Measurements from ENCODE around the gene MEGF11. TPM values are rescaled to one million over a fixed set of nuclear protein-coding genes. Genes with fewer than 3 reads are reported as not detected.
"Not testable (repeated sequence)": the region's sequence is repeated elsewhere in the genome, so short reads cannot be mapped to it uniquely, and the experiment has no call there.

The MEGF11 gene
- total RNA-seq, 4 donors from 2014 or later = 2.4 to 8.5 (median 4.3) TPM

DNA sequence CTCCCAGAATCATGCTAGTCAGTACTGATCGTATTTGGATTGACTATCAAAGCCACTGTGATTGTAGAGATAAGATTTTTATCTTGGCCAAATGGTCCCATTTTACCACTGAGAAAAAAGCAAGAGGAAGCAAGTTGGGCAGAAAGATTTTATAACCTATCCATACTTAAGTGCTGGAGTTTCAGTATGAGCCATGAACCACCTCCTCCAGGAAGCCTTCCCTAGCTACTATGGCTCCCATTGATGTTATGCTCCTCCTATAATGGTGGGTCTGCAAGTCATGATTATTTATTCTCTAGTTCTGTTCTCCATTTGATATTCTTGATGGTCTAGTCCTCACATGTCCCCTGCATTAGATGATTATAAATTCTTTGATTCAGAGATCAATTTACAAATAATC, 6.6 kb downstream of the MEGF11 start:
- WGBS = 53% methylated on average over 1 of the region's 1 CpG
- Histone ChIP-seq H3K9me3 (no peaks in the 10 kb centered on the region), H3K27me3 (peaks cover 39% of the 10 kb centered on the region)

DNA sequence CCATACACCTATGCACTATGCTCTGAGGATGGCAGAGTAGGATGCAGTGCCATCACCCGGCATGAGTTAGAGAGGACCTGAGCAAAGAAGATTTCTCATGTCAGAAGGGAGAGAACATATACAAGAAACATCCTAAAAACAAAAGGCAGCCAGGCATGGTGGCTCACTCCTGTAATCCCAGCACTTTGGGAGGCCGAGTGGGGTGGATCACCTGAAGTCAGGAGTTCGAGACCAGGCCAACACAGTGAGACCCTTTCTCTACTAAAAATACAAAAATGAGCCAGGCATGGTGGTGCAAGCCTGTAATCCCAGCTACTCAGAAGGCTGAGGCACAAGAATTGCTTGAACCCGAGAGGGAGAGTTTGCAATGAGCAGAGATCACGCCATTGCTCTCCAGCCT, 7.7 kb downstream of the MEGF11 start:
- not testable (repeated sequence) for H3K4me1 ChIP-seq; H3K9me3 ChIP-seq; DNase-seq (ENCODE audit: low spot score in 2 of 2); H3K4me3 ChIP-seq; H3K27ac ChIP-seq; H3K36me3 ChIP-seq
- H3K27me3 ChIP-seq = peaks cover 34% of the 10 kb centered on the region
- 77% methylated on average over 5 of the region's 5 CpGs for WGBS

More for the DNA sequence above, 6.6 kb downstream of the MEGF11 start:
- H3K4me1 ChIP-seq = peaks cover 4% of the 10 kb centered on the region
- H3K36me3 ChIP-seq = no peaks in the 10 kb centered on the region
- no peak for DNase-seq (ENCODE audit: low spot score in 2 of 2)
- no peak overlapping the region for H3K4me3 ChIP-seq
- no peak for TF ChIP-seq POLR2AphosphoS5 (IDR thresholded peaks at IDR 0.05)
- no peak for TF ChIP-seq POLR2A (IDR thresholded peaks at IDR 0.05)
- TF ChIP-seq EP300 (IDR thresholded peaks at IDR 0.05) = no peak
- TF ChIP-seq, protein P1, sequence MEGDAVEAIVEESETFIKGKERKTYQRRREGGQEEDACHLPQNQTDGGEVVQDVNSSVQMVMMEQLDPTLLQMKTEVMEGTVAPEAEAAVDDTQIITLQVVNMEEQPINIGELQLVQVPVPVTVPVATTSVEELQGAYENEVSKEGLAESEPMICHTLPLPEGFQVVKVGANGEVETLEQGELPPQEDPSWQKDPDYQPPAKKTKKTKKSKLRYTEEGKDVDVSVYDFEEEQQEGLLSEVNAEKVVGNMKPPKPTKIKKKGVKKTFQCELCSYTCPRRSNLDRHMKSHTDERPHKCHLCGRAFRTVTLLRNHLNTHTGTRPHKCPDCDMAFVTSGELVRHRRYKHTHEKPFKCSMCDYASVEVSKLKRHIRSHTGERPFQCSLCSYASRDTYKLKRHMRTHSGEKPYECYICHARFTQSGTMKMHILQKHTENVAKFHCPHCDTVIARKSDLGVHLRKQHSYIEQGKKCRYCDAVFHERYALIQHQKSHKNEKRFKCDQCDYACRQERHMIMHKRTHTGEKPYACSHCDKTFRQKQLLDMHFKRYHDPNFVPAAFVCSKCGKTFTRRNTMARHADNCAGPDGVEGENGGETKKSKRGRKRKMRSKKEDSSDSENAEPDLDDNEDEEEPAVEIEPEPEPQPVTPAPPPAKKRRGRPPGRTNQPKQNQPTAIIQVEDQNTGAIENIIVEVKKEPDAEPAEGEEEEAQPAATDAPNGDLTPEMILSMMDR (IDR thresholded peaks at IDR 0.05) = no peak
- H3K27ac ChIP-seq = no peak overlapping the region

DNA sequence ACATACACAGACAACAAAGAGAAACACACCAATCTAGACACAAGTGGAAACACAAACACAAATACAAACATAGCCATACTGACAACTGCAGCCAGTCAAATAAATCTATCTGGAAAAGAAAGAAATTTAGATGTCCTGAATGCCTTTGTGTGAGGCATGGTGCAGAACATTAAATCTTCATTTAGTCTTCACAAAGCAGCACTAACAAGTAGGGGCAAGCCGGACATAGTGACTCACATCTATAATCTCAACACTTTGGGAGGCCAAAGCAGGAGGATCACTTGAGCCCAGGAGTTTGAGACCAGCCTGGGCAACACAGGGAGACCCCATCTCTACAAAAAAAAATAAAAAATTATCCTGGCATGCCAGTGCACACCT, 11.7 kb downstream of the MEGF11 start:
- Histone ChIP-seq H3K4me1 (no peaks in the 10 kb centered on the region), H3K36me3 (no peaks in the 10 kb centered on the region), H3K9me3 (no peaks in the 10 kb centered on the region), H3K27me3 (peaks cover 22% of the 10 kb centered on the region), H3K4me3 (no peak overlapping the region), H3K27ac (no peak overlapping the region)
- no peak for DNase-seq (ENCODE audit: low spot score in 2 of 2)
- TF ChIP-seq, protein P1 (IDR thresholded peaks at IDR 0.05) = no peak
- TF ChIP-seq POLR2AphosphoS5 (IDR thresholded peaks at IDR 0.05) (no peak), EP300 (IDR thresholded peaks at IDR 0.05) (no peak), POLR2A (IDR thresholded peaks at IDR 0.05) (no peak)
- WGBS = 43% methylated on average over 1 of the region's 1 CpG

DNA sequence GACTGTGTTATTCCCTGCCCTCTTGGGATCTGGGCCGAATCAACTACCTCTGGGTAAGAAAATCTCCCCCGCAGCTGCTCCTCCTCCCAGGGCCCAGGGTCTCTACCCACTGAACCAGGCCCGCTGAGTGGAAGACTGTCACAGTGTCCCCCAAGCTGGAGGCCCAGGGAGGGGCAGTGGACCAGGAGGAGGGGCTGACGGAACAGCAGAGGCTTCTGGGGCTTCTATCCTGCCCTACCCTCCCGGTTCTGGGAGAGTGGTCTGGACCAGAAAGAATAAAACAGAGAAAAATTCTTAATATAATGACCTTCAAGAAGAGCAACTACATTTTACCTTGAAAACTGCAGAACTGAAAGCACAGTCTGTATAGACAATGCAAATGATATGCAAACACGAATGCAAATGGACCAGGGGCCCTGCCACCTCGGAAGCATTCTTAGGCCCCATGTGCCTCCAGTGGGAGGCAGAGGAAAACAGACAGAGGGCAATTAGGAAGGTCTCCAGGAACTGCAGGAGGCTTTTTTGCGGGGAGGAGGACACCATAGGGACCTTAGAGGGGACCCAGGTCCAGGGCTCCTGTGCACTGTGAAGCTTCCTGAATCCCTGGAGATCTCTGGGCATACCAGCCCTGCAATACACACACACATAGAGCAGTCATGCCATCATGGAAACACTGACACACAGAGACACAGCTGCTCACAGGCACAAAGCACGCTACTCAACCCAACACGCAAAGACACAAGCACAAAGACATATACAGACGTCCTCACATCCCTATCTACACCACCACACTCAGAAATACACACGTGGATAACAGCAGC, 12.3 kb downstream of the MEGF11 start:
- Histone ChIP-seq H3K4me1 (no peaks in the 10 kb centered on the region), H3K27me3 (peaks cover 24% of the 10 kb centered on the region), H3K9me3 (no peaks in the 10 kb centered on the region), H3K4me3 (no peak overlapping the region), H3K36me3 (no peaks in the 10 kb centered on the region), H3K27ac (no peak overlapping the region)
- 70% methylated on average over 10 of the region's 12 CpGs for WGBS
- no peak for DNase-seq (ENCODE audit: low spot score in 2 of 2)
- TF ChIP-seq POLR2A (IDR thresholded peaks at IDR 0.05) (no peak), POLR2AphosphoS5 (IDR thresholded peaks at IDR 0.05) (no peak), EP300 (IDR thresholded peaks at IDR 0.05) (no peak)
- TF ChIP-seq, protein P1 (IDR thresholded peaks at IDR 0.05) = no peak

DNA sequence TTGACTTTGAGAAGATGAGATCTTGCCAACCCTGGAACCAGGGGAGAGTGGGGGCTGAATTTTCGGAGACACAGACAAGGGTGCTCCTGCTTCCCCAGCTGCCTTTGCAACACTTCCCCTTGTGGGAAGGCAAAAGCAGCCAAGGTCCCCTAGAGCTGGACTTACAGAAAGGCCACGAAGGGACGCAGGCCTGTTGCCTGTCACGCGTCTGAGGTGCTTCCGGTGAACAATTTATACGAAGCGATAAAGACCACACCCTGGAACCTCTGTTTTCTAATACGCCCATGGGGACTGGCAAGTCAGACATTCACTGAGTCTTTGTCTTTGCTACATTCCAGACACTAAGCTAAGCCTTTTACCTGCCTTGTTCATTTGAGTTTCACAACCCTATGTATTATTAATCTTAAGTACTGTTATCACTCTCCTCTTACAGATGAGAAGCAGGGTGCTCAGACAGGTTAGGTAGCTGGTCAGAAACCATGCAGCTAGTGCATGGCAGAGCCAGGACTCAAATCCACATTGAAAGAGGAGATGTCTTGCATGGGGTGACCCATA, 13.2 kb downstream of the MEGF11 start:
- Histone ChIP-seq H3K36me3 (no peaks in the 10 kb centered on the region), H3K9me3 (no peaks in the 10 kb centered on the region), H3K27ac (no peak overlapping the region), H3K4me1 (no peaks in the 10 kb centered on the region), H3K27me3 (peaks cover 28% of the 10 kb centered on the region), H3K4me3 (no peak overlapping the region)
- DNase-seq (ENCODE audit: low spot score in 2 of 2) = no peak
- TF ChIP-seq EP300 (IDR thresholded peaks at IDR 0.05) = no peak
- TF ChIP-seq, protein P1 (IDR thresholded peaks at IDR 0.05) = no peak
- TF ChIP-seq POLR2AphosphoS5 (IDR thresholded peaks at IDR 0.05) = no peak
- no peak for TF ChIP-seq POLR2A (IDR thresholded peaks at IDR 0.05)
- 69% methylated on average over 9 of the region's 9 CpGs for WGBS
